ENCODE data around the gene KLC1. TPM values are rescaled to one million over a fixed set of nuclear protein-coding genes. Genes with fewer than 3 reads are reported as not detected.

Gene KLC1
- total and polyA plus RNA-seq, 7 donors, result 86.4 to 256 (median 150) TPM

GRCh38 chr14:103727313-103727980 lies 98.4 kb downstream of the KLC1 start:
- H3K4me3 ChIP-seq, result no peak overlapping the region
- H3K36me3 ChIP-seq (ENCODE audit: insufficient read depth in 1 of 2, low read depth in 1 of 2), result peaks cover 0 to 48% of the 10 kb centered on the region in 2 donors
- peak; percentile 3 to 50 for DNase-seq
- intact Hi-C loops (cut with DNase I), result no loop called here
- H3K27me3 ChIP-seq (ENCODE audit: insufficient read depth in 3 of 3, low read length in 2 of 3), result no peaks in the 10 kb centered on the region
- no peak for ATAC-seq
- H3K4me1 ChIP-seq, result peaks cover 45% of the 10 kb centered on the region
- H3K9me3 ChIP-seq, result no peaks in the 10 kb centered on the region
- H3K27ac ChIP-seq, result no peak overlapping the region
- TF ChIP-seq, protein P1, sequence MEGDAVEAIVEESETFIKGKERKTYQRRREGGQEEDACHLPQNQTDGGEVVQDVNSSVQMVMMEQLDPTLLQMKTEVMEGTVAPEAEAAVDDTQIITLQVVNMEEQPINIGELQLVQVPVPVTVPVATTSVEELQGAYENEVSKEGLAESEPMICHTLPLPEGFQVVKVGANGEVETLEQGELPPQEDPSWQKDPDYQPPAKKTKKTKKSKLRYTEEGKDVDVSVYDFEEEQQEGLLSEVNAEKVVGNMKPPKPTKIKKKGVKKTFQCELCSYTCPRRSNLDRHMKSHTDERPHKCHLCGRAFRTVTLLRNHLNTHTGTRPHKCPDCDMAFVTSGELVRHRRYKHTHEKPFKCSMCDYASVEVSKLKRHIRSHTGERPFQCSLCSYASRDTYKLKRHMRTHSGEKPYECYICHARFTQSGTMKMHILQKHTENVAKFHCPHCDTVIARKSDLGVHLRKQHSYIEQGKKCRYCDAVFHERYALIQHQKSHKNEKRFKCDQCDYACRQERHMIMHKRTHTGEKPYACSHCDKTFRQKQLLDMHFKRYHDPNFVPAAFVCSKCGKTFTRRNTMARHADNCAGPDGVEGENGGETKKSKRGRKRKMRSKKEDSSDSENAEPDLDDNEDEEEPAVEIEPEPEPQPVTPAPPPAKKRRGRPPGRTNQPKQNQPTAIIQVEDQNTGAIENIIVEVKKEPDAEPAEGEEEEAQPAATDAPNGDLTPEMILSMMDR (IDR thresholded peaks at IDR 0.05), result no peak
- WGBS, 3 donors, result 83 to 89% (median 87%) methylated on average over 51 to 53 of the region's 53 CpGs

GRCh38 chr14:103728141-103728540 lies 99.1 kb downstream of the KLC1 start:
- DNase-seq (peak; percentile 9 to 23), ATAC-seq (no peak)
- WGBS, 3 donors, result 88 to 93% (median 90%) methylated on average over 17 to 19 of the region's 19 CpGs
- H3K36me3 ChIP-seq (ENCODE audit: insufficient read depth in 1 of 2, low read depth in 1 of 2), result peaks cover 0 to 55% of the 10 kb centered on the region in 2 donors
- TF ChIP-seq, protein P1 (IDR thresholded peaks at IDR 0.05), result no peak
- intact Hi-C loops (cut with DNase I), result no loop called here
- peaks cover 41% of the 10 kb centered on the region for H3K4me1 ChIP-seq
- no peaks in the 10 kb centered on the region for H3K27me3 ChIP-seq (ENCODE audit: insufficient read depth in 3 of 3, low read length in 2 of 3)
- H3K9me3 ChIP-seq, result no peaks in the 10 kb centered on the region
- no peak overlapping the region for H3K4me3 ChIP-seq
- H3K27ac ChIP-seq, result peak overlapping the region; percentile 23

GRCh38 chr14:103728721-103729120 lies 99.7 kb downstream of the KLC1 start:
- TF ChIP-seq, protein P1 (IDR thresholded peaks at IDR 0.05), result no peak
- Histone ChIP-seq H3K4me1 (peaks cover 35% of the 10 kb centered on the region), H3K4me3 (no peak overlapping the region), H3K27me3 (ENCODE audit: insufficient read depth in 3 of 3, low read length in 2 of 3) (no peaks in the 10 kb centered on the region), H3K27ac (peak overlapping the region; percentile 23), H3K9me3 (no peaks in the 10 kb centered on the region), H3K36me3 (ENCODE audit: insufficient read depth in 1 of 2, low read depth in 1 of 2) (peaks cover 0 to 61% of the 10 kb centered on the region in 2 donors)
- ATAC-seq (peak in 2 of 4 donors; percentile 18 to 19), DNase-seq (peak; percentile 12 to 44)
- intact Hi-C loops (cut with DNase I), result no loop called here
- 37 to 49% (median 38%) methylated on average over 12 of the region's 12 CpGs for WGBS, 3 donors

DNA sequence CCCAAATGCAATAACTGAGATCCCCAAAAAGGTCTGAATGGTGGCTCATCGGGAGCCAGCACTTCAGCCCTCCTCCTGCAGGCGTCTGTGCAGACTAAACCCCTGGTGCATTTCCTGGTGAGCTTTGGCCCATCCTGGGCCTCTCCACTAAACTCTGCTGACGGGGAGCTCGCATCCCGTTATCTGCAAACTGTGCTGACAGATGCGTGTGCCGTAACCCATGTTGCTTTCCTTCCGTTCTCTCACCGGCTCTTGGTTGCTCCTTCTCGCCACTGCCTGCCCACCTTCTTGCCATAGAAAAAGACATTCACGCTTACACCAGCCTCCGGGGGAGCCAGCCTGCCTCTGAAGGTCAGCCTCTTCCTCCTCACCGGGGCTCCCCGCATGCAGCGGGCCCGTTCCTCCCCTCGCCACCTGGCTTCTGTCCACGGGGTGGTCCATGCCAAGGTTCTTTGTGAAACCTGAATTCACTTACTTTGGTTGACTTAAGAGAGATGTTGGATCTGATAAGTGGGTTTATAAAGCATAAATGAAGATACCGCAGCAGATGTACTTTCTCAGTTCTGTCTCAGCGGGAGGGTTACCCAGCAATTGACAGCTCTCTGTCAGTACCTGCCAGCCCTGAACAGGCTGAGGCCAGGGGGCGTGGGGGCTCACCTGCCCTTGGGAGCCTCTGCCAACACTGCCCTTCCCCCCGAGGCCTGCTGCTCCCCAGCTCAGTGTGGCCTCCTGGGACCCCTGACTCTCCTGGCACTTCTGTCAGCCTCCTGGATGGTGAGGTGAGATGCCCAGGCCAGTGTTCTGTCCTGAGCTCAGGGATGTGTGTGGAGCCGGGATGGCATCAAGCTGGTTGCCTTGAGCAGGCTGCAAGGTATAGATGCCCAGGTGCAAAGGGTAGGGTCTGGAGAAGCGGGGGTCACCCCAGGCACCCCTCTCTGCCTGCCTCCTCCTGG lies 100.8 kb downstream of the KLC1 start:
- Histone ChIP-seq H3K27ac (peak overlapping the region; percentile 39), H3K27me3 (ENCODE audit: insufficient read depth in 3 of 3, low read length in 2 of 3) (no peaks in the 10 kb centered on the region), H3K36me3 (ENCODE audit: insufficient read depth in 1 of 2, low read depth in 1 of 2) (peaks cover 0 to 71% of the 10 kb centered on the region in 2 donors), H3K9me3 (no peaks in the 10 kb centered on the region), H3K4me3 (no peak overlapping the region), H3K4me1 (peaks cover 24% of the 10 kb centered on the region)
- DNase-seq, result peak; percentile 12 to 20
- peak in 1 of 4 donors; percentile 1 for ATAC-seq
- TF ChIP-seq, protein P1 (IDR thresholded peaks at IDR 0.05), result no peak
- intact Hi-C loops (cut with DNase I), result no loop called here
- 85 to 94% (median 89%) methylated on average over 24 of the region's 24 CpGs for WGBS, 3 donors
